GM23338 (cell line): ENCODE measurements around the gene RAB40B. TPM values are rescaled to one million over a fixed set of nuclear protein-coding genes. Genes with fewer than 3 reads are reported as not detected.

ENCODE experiments used
- ATAC-seq: fragments of 200-7000 bp; cut with Tn5 transposase; 3 replicates; pipeline ENCODE4 v1.9.1; 2020
- DNase-seq: peaks from one replicate; pipeline ENCODE4 v3.0.0-alpha.2; 2015; ENCODE audit warnings: low spot score
- H2AFZ ChIP-seq: fragments of 200-600 bp; sonication (generic); 2 replicates; pipeline ENCODE4 v1.8.0; 2016; ENCODE audit warnings: antibody characterized with exemption, mild to moderate bottlenecking, moderate library complexity
- H3F3A ChIP-seq: fragments of 200-600 bp; sonication (generic); replicated peaks from 2 replicates; pipeline ENCODE4 v1.8.0; 2017; ENCODE audit warnings: antibody characterized with exemption, mixed run types, low read depth
- H3K27ac ChIP-seq: fragments of 200-600 bp; sonication (generic); 2 replicates; pipeline ENCODE4 v1.6.1; 2016; ENCODE audit warnings: low read depth
- H3K27me3 ChIP-seq: fragments of 200-600 bp; sonication (generic); 2 replicates; pipeline ENCODE4 v1.8.0; 2016; ENCODE audit warnings: mild to moderate bottlenecking, mixed run types, moderate library complexity; ENCODE audit not compliant: insufficient read depth
- H3K36me3 ChIP-seq: fragments of 200-600 bp; sonication (generic); 2 replicates; pipeline ENCODE4 v1.8.0; 2016; ENCODE audit warnings: mild to moderate bottlenecking; ENCODE audit not compliant: insufficient read depth
- H3K4me1 ChIP-seq: fragments of 200-600 bp; sonication (generic); 2 replicates; pipeline ENCODE4 v1.8.0; 2016; ENCODE audit warnings: mild to moderate bottlenecking, moderate library complexity; ENCODE audit not compliant: insufficient read depth
- H3K4me2 ChIP-seq: fragments of 200-600 bp; sonication (generic); 2 replicates; pipeline ENCODE4 v1.7.1; 2017; ENCODE audit warnings: mixed run types
- H3K4me3 ChIP-seq: fragments of 200-600 bp; sonication (generic); 2 replicates; pipeline ENCODE4 v1.6.1; 2016; ENCODE audit warnings: mixed run types
- H3K79me2 ChIP-seq: fragments of 200-600 bp; sonication (generic); replicated peaks from 2 replicates; pipeline ENCODE4 v1.8.0; 2017; ENCODE audit warnings: mild to moderate bottlenecking; ENCODE audit not compliant: insufficient read depth
- H3K9me2 ChIP-seq: fragments of 200-600 bp; sonication (generic); 2 replicates; pipeline ENCODE4 v1.8.0; 2017; ENCODE audit not compliant: insufficient read depth
- H4K20me1 ChIP-seq: fragments of 200-600 bp; sonication (generic); replicated peaks from 2 replicates; pipeline ENCODE4 v1.8.0; 2017; ENCODE audit warnings: mild to moderate bottlenecking; ENCODE audit not compliant: insufficient read depth
- H3K27ac Mint-ChIP-seq: 2 replicates; pipeline ENCODE4 v1.8.0; 2020; ENCODE audit warnings: inconsistent platforms, mild to moderate bottlenecking, moderate library complexity, mixed read lengths
- H3K27me3 Mint-ChIP-seq: 3 replicates; pipeline ENCODE4 v1.8.0; 2022; ENCODE audit warnings: low read depth, mild to moderate bottlenecking, moderate library complexity, mixed read lengths, inconsistent platforms; ENCODE audit not compliant: insufficient read depth, poor library complexity
- H3K36me3 Mint-ChIP-seq: 3 replicates; pipeline ENCODE4 v1.8.0; 2021; ENCODE audit warnings: low read depth, mild to moderate bottlenecking, inconsistent platforms, moderate library complexity, mixed read lengths
- H3K4me1 Mint-ChIP-seq: 3 replicates; pipeline ENCODE4 v1.8.0; 2020; ENCODE audit warnings: mild to moderate bottlenecking, inconsistent platforms, mixed read lengths
- H3K4me3 Mint-ChIP-seq: 3 replicates; pipeline ENCODE4 v1.8.0; 2021; ENCODE audit warnings: moderate library complexity, mild to moderate bottlenecking, inconsistent platforms, mixed read lengths
- H3K9me3 Mint-ChIP-seq: 3 replicates; pipeline ENCODE4 v1.8.0; 2020; ENCODE audit warnings: moderate library complexity, mild to moderate bottlenecking, inconsistent platforms, mixed read lengths
- EZH2 ChIP-seq: fragments of 200-600 bp; sonication (generic); IDR thresholded peaks from one replicate; pipeline ENCODE4 v1.8.0; 2017; ENCODE audit warnings: antibody characterized with exemption, mild to moderate bottlenecking, low read depth; ENCODE audit not compliant: unreplicated experiment
- EZH2phosphoT487 ChIP-seq: fragments of 200-600 bp; sonication (generic); IDR thresholded peaks from one replicate; pipeline ENCODE4 v1.8.1; 2018; ENCODE audit warnings: antibody characterized with exemption; ENCODE audit not compliant: unreplicated experiment
- STAT1 ChIP-seq: IDR thresholded peaks from one replicate; pipeline ENCODE4 v1.6.1; 2016; ENCODE audit warnings: antibody characterized with exemption; ENCODE audit not compliant: unreplicated experiment
- polyA plus RNA-seq: library from polyadenylated mRNA; unstranded; fragments of >200 nt; fragmentation: Nextera tagmentation; extraction: Ambion mirVana; gene quantifications from 2 replicates; pipeline ENCODE4 v1.2.1, GENCODE V29; 2016
- total RNA-seq: library from RNA; depleted of rRNA; stranded (reverse); fragments of >200 nt; shearing (Covaris generic); gene quantifications from 2 replicates; pipeline ENCODE4 v1.2.3, GENCODE V29; 2014
- TF ChIP-seq, protein P1 (sequence below): fragments of 250-450 bp; sonication (Bioruptor Pico); IDR thresholded peaks from 2 replicates; pipeline ENCODE4 v1.5.0; 2020; ENCODE audit warnings: mild to moderate bottlenecking, moderate library complexity
- TF ChIP-seq, protein P2 (sequence below), 2 experiments: fragments of 200-600 bp in 1 of 2; sonication (generic) in 1 of 2; conservative IDR thresholded peaks; 2 replicates each; pipeline versions ENCODE4 v1.5.1 to v1.6.1; 2016 to 2017; ENCODE audit warnings: antibody characterized with exemption in 2 of 2, low read depth in 2 of 2, mild to moderate bottlenecking in 2 of 2, moderate library complexity in 1 of 2

Gene RAB40B
- total and polyA plus RNA-seq, 2 experiments from 2014 or later: 4.2 to 5.2 TPM

DNA sequence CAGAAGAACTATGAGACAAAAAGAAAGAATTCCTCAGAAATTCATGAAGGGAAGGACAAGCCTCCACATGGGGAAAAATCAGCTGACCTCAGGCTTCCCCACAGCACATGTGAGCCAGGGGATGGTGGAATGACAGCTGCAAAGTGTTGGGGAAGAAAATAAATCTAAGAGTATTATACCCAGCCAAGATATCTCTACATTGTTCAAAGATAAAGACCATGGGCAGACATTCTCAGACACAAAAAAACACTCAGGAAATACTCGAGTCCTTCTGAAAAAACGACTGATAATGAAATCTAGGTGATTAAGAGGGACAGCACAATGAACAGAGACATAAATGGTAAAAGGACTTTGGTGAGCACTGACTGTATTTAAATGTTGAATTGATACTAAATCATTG, 3.9 kb downstream of the RAB40B start:
- Histone ChIP-seq H3K4me2 (no peak overlapping the region), H3K27me3 (peaks cover 30% of the 10 kb centered on the region), H3K36me3 (no peaks in the 10 kb centered on the region), H3K4me3 (no peak overlapping the region), H3K4me1 (no peaks in the 10 kb centered on the region), H3F3A (0 out of 2 replicates have a peak, but pooled peaks cover 5% of the 10 kb centered on the region), H3K9me2 (no peaks in the 10 kb centered on the region), H3K27ac (no peak overlapping the region), H3K79me2 (no peaks in the 10 kb centered on the region), H2AFZ (no peak overlapping the region), H4K20me1 (no peaks in the 10 kb centered on the region)
- ATAC-seq (no peak), DNase-seq (no peak)
- H3K27me3 Mint-ChIP-seq: peaks cover 23% of the 10 kb centered on the region
- no peaks in the 10 kb centered on the region; the same call in 2 of the 3 replicates for H3K9me3 Mint-ChIP-seq
- H3K36me3 Mint-ChIP-seq: no peaks in the 10 kb centered on the region; the same call in 2 of the 3 replicates
- H3K27ac Mint-ChIP-seq: no peak overlapping the region
- H3K4me3 Mint-ChIP-seq: no peak overlapping the region
- TF ChIP-seq EZH2: no peak
- TF ChIP-seq, protein P1, sequence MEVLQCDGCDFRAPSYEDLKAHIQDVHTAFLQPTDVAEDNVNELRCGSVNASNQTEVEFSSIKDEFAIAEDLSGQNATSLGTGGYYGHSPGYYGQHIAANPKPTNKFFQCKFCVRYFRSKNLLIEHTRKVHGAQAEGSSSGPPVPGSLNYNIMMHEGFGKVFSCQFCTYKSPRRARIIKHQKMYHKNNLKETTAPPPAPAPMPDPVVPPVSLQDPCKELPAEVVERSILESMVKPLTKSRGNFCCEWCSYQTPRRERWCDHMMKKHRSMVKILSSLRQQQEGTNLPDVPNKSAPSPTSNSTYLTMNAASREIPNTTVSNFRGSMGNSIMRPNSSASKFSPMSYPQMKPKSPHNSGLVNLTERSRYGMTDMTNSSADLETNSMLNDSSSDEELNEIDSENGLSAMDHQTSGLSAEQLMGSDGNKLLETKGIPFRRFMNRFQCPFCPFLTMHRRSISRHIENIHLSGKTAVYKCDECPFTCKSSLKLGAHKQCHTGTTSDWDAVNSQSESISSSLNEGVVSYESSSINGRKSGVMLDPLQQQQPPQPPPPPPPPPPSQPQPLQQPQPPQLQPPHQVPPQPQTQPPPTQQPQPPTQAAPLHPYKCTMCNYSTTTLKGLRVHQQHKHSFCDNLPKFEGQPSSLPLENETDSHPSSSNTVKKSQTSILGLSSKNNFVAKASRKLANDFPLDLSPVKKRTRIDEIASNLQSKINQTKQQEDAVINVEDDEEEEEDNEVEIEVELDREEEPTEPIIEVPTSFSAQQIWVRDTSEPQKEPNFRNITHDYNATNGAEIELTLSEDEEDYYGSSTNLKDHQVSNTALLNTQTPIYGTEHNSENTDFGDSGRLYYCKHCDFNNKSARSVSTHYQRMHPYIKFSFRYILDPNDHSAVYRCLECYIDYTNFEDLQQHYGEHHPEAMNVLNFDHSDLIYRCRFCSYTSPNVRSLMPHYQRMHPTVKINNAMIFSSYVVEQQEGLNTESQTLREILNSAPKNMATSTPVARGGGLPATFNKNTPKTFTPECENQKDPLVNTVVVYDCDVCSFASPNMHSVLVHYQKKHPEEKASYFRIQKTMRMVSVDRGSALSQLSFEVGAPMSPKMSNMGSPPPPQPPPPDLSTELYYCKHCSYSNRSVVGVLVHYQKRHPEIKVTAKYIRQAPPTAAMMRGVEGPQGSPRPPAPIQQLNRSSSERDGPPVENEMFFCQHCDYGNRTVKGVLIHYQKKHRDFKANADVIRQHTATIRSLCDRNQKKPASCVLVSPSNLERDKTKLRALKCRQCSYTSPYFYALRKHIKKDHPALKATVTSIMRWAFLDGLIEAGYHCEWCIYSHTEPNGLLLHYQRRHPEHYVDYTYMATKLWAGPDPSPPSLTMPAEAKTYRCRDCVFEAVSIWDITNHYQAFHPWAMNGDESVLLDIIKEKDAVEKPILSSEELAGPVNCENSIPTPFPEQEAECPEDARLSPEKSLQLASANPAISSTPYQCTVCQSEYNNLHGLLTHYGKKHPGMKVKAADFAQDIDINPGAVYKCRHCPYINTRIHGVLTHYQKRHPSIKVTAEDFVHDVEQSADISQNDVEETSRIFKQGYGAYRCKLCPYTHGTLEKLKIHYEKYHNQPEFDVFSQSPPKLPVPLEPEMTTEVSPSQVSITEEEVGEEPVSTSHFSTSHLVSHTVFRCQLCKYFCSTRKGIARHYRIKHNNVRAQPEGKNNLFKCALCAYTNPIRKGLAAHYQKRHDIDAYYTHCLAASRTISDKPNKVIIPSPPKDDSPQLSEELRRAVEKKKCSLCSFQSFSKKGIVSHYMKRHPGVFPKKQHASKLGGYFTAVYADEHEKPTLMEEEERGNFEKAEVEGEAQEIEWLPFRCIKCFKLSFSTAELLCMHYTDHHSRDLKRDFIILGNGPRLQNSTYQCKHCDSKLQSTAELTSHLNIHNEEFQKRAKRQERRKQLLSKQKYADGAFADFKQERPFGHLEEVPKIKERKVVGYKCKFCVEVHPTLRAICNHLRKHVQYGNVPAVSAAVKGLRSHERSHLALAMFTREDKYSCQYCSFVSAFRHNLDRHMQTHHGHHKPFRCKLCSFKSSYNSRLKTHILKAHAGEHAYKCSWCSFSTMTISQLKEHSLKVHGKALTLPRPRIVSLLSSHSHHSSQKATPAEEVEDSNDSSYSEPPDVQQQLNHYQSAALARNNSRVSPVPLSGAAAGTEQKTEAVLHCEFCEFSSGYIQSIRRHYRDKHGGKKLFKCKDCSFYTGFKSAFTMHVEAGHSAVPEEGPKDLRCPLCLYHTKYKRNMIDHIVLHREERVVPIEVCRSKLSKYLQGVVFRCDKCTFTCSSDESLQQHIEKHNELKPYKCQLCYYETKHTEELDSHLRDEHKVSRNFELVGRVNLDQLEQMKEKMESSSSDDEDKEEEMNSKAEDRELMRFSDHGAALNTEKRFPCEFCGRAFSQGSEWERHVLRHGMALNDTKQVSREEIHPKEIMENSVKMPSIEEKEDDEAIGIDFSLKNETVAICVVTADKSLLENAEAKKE: no peak
- no peak for TF ChIP-seq STAT1
- no peak for TF ChIP-seq EZH2phosphoT487
- TF ChIP-seq, protein P2, sequence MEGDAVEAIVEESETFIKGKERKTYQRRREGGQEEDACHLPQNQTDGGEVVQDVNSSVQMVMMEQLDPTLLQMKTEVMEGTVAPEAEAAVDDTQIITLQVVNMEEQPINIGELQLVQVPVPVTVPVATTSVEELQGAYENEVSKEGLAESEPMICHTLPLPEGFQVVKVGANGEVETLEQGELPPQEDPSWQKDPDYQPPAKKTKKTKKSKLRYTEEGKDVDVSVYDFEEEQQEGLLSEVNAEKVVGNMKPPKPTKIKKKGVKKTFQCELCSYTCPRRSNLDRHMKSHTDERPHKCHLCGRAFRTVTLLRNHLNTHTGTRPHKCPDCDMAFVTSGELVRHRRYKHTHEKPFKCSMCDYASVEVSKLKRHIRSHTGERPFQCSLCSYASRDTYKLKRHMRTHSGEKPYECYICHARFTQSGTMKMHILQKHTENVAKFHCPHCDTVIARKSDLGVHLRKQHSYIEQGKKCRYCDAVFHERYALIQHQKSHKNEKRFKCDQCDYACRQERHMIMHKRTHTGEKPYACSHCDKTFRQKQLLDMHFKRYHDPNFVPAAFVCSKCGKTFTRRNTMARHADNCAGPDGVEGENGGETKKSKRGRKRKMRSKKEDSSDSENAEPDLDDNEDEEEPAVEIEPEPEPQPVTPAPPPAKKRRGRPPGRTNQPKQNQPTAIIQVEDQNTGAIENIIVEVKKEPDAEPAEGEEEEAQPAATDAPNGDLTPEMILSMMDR (conservative IDR thresholded peaks at IDR 0.05; ENCODE audit: low read depth in 2 of 2): no peak
- H3K4me1 Mint-ChIP-seq: no peaks in the 10 kb centered on the region; the same call in 2 of the 3 replicates
